Thyroid gland (tissue), 4 donors: Measurements from ENCODE around the gene LOXL1.

Source experiments
- CTCF ChIP-seq, 6 experiments: fragments of 200-600 bp in 3 of 6; fragments of 450-650 bp in 3 of 6; sonication (generic) in 3 of 6; IDR thresholded peaks; one replicate each; pipeline ENCODE4 v1.5.1; 2016 to 2019; ENCODE audit warnings: antibody characterized with exemption in 6 of 6, mild to moderate bottlenecking in 2 of 6, inconsistent platforms in 1 of 6, moderate library complexity in 1 of 6
- POLR2A ChIP-seq, 2 donors: fragments of 450-650 bp; IDR thresholded peaks; one replicate each; pipeline ENCODE4 v1.6.1; 2017; ENCODE audit warnings: antibody characterized with exemption in 2 of 2, mild to moderate bottlenecking in 2 of 2, moderate library complexity in 1 of 2

DNA sequence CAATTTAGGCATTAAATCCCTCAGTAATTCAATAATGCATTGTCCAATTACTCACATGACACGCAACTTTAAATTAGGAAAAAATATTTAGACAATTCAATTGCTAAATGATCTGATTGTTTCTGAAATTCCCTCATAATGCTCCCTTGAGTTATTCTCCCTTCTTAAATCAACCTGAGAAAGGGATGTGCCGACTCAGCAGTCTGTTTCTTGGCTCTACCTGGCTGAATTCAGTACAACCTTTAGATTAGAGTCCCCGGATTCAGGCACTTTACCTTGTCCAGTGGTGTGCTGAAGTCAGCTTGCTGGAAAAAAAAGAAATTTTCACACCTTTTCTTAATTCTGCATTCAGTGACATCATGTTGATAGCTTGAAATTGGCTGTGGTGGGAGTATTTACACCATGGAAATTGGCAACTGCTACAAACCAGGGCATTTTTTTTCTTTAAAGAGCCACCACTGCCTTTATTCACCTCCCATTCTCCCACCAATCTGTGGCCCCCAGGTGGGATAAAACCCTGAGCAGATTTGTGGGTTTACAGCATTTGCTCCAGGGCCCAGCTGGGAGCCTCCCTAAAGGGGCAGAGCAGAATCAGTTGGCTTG, 20.9 kb upstream of the LOXL1 start:
- no peak for TF ChIP-seq CTCF (IDR thresholded peaks at IDR 0.05)
- no peak for TF ChIP-seq POLR2A (IDR thresholded peaks at IDR 0.05)
